PFSK-1 (cell line): ENCODE measurements around the gene RNF17.

Source experiments
- FOXP2 ChIP-seq: optimal IDR thresholded peaks from 2 replicates; pipeline ENCODE3; 2011; ENCODE audit warnings: borderline replicate concordance, control low read depth, inconsistent platforms; ENCODE audit not compliant: insufficient read depth; ENCODE audit errors: extremely low read length, extremely low read depth
- POLR2AphosphoS5 ChIP-seq: IDR thresholded peaks from 2 replicates; pipeline ENCODE4 v1.6.1; 2012; ENCODE audit warnings: low read depth, mild to moderate bottlenecking, control low read depth, low read length, moderate library complexity
- SIN3A ChIP-seq: IDR thresholded peaks from 2 replicates; pipeline ENCODE4 v1.6.1; 2012; ENCODE audit warnings: mild to moderate bottlenecking, low read length, moderate library complexity, borderline replicate concordance; ENCODE audit not compliant: insufficient read depth
- TAF1 ChIP-seq: IDR thresholded peaks from 2 replicates; pipeline ENCODE4 v1.6.1; 2012; ENCODE audit warnings: low read length, control low read depth, borderline replicate concordance; ENCODE audit not compliant: insufficient read depth
- TF ChIP-seq, protein P1 (sequence below), 2 experiments: IDR thresholded peaks; 2 replicates each; pipeline versions ENCODE4 v1.6.1 to v1.8.0; 2011 to 2012; ENCODE audit warnings: low read depth in 2 of 2, low read length in 2 of 2, control low read depth in 1 of 2, inconsistent platforms in 1 of 2, mild to moderate bottlenecking in 1 of 2, moderate library complexity in 1 of 2; ENCODE audit not compliant: insufficient read depth in 1 of 2

RNF17 gene

DNA sequence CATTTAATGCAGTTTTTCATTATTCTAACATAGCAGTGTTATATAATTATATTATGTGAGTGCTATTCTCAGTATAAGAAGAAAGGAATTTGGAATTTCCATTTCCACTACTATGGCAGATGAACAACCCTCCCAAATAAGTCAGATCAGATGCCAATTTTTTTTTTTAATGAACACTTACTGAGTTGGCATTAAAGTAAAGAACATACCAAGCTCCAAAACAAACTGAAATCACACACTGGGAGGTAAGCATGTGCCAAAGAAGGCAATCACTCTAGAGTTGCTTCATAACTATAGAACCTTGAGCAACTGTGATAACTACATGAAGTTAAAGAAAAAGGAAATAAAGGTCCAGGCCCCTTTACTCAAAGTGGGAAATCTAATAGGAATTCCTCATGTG, 90.3 kb downstream of the RNF17 start:
- TF ChIP-seq, protein P1, sequence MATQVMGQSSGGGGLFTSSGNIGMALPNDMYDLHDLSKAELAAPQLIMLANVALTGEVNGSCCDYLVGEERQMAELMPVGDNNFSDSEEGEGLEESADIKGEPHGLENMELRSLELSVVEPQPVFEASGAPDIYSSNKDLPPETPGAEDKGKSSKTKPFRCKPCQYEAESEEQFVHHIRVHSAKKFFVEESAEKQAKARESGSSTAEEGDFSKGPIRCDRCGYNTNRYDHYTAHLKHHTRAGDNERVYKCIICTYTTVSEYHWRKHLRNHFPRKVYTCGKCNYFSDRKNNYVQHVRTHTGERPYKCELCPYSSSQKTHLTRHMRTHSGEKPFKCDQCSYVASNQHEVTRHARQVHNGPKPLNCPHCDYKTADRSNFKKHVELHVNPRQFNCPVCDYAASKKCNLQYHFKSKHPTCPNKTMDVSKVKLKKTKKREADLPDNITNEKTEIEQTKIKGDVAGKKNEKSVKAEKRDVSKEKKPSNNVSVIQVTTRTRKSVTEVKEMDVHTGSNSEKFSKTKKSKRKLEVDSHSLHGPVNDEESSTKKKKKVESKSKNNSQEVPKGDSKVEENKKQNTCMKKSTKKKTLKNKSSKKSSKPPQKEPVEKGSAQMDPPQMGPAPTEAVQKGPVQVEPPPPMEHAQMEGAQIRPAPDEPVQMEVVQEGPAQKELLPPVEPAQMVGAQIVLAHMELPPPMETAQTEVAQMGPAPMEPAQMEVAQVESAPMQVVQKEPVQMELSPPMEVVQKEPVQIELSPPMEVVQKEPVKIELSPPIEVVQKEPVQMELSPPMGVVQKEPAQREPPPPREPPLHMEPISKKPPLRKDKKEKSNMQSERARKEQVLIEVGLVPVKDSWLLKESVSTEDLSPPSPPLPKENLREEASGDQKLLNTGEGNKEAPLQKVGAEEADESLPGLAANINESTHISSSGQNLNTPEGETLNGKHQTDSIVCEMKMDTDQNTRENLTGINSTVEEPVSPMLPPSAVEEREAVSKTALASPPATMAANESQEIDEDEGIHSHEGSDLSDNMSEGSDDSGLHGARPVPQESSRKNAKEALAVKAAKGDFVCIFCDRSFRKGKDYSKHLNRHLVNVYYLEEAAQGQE (IDR thresholded peaks at IDR 0.05; ENCODE audit: insufficient read depth in 1 of 2, low read depth in 2 of 2, low read length in 2 of 2) = no peak
- TF ChIP-seq POLR2AphosphoS5 (no peak), FOXP2 (no peak), SIN3A (no peak), TAF1 (no peak)

DNA sequence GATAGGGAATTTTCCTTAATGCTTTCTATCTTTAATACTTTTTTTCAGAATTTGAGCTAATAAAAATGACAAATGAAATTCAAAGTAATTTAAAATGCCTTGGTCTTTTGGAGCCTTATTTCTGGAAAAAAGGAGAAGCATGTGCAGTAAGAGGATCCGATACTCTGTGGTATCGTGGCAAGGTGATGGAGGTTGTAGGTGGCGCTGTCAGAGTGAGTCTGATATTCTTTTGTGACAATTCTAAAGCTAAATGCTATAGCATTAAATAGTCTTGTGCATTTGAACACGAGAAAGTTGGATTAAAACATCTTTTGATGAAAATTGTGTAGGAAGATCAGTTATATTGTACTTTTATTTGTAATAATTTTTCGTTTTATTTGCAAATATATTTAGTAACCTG, 95.0 kb downstream of the RNF17 start:
- TF ChIP-seq SIN3A = no peak
- no peak for TF ChIP-seq POLR2AphosphoS5
- TF ChIP-seq FOXP2 = no peak
- no peak for TF ChIP-seq TAF1
- TF ChIP-seq, protein P1 (IDR thresholded peaks at IDR 0.05; ENCODE audit: insufficient read depth in 1 of 2, low read depth in 2 of 2, low read length in 2 of 2) = no peak

DNA sequence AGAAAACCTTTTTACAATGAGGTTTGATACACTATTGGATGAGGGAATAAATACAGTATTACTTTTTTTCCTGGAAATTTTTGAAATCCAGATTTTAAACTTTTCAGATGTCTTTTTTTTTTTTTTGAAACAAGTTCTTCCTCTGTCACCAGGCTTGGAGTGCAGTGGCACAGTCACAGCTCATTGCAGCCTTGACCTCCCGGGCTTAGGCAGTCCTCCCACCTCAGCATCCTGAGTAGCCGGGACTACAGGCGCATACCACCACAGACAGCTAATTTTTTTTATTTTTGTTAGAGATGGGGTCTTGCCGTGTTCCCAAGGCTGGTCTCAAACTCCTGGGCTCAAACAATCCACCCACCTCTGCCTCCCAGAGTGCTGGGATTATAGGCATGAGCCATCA, 96.8 kb downstream of the RNF17 start:
- TF ChIP-seq TAF1 (no peak), POLR2AphosphoS5 (no peak), FOXP2 (no peak), SIN3A (no peak)
- TF ChIP-seq, protein P1 (IDR thresholded peaks at IDR 0.05; ENCODE audit: insufficient read depth in 1 of 2, low read depth in 2 of 2, low read length in 2 of 2) = no peak

DNA sequence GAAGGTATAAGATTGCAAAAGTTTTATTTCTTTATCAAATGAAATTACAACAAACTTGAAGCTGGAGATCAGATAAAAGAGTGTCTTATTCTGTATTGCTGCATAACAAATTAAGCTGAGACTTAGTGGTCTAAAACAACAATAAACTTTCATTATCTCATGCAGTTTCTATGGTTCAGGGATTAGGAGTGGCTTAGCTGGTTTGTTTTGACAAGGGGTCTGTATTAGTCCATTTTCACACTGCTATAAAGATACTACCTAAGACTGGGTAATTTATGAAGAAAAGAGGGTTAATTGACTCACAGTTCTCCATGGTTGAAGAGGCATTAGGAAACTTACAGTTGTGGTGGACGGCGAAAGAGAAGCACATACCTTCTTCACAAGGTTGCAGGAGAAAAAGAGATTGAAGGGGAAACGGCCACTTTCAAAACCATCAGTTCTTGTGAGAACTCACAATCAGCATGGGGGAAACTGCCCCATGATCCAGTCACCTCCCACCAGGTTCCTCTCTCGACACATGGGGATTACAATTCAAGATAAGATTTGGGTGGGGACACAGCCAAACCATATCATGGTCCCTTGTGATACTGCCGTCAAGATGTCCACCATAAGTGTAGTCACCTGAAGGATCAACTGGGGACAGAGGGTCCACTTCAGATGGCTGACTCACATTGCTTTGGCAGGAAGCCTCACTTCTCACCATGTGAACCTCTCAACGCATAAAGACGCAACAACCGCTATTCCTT, 97.8 kb downstream of the RNF17 start:
- TF ChIP-seq POLR2AphosphoS5 = no peak
- no peak for TF ChIP-seq SIN3A
- no peak for TF ChIP-seq TAF1
- no peak for TF ChIP-seq FOXP2
- TF ChIP-seq, protein P1 (IDR thresholded peaks at IDR 0.05; ENCODE audit: insufficient read depth in 1 of 2, low read depth in 2 of 2, low read length in 2 of 2) = no peak
